Heart left ventricle (tissue), 13 donors: ENCODE data around the gene NPTX1.

Source experiments
- POLR2A ChIP-seq, 2 donors: fragments of 450-650 bp; IDR thresholded peaks; one replicate each; pipeline ENCODE4 v1.6.1; 2017; ENCODE audit warnings: antibody characterized with exemption in 2 of 2, mild to moderate bottlenecking in 2 of 2, moderate library complexity in 2 of 2
- TF ChIP-seq, protein P1 (sequence below), 12 donors: fragments of 200-600 bp; sonication (generic) in 4 of 12; IDR thresholded peaks; one replicate each; pipeline versions ENCODE4 v1.5.0 to v1.8.0; 2018 to 2022; ENCODE audit warnings: antibody characterized with exemption in 12 of 12, mild to moderate bottlenecking in 5 of 12
- donor health status: ischemic (EF 13 %, LVEDD 7.1; RV severe dilation, severe dysfunction).
- donor health status: DM: no; HTN: yes; CAD: no.
- donor health status: DM: no; HTN: no; CAD: no.
- donor health status: ischemic (EF 25% LVEDD 6.9; RV normal size, moderate dysfunction).
- donor health status: ischemic (EF 25% LVEDD 5.7; RV mildly dilated, moderate dysfunction).
- donor health status: ischemic (EF 35%, LVEDD 5.7; RV mildly dilated, moderate dysfunction).
- donor health status: nonischemic (EF 11% LVEDD 7.7; RV severe dilation, severe dysfunction).
- donor health status: DM: yes; HTN: yes; CAD: no.
- donor health status: PGD.
- donor health status: ischemic (EF 29% LVEDD 5.4; RV normal size, mild dysfunction).
- donor health status: nonischemic (EF 23%, LVEDD 6.1; RV moderate dilation, normal function).

DNA sequence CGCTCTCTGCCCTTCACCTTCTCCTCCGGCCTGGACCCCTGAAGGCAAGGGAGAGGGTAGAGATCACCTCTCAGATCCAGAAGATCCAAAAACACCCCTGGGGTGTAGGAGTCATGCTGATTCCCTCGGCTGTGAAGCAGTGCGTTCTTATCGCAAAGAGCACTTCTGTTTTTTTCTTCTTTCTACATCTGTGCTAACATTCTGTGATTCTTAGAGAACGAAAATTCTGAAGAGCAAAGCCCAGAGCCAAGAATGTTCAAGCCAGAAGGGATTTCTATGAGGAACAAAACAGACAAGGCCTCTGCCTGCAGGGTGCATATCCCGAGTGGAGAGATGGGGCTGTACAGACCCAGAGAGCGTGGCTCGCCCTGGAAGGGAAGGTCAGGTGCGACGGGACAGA, 17.2 kb downstream of the NPTX1 start:
- TF ChIP-seq, protein P1, sequence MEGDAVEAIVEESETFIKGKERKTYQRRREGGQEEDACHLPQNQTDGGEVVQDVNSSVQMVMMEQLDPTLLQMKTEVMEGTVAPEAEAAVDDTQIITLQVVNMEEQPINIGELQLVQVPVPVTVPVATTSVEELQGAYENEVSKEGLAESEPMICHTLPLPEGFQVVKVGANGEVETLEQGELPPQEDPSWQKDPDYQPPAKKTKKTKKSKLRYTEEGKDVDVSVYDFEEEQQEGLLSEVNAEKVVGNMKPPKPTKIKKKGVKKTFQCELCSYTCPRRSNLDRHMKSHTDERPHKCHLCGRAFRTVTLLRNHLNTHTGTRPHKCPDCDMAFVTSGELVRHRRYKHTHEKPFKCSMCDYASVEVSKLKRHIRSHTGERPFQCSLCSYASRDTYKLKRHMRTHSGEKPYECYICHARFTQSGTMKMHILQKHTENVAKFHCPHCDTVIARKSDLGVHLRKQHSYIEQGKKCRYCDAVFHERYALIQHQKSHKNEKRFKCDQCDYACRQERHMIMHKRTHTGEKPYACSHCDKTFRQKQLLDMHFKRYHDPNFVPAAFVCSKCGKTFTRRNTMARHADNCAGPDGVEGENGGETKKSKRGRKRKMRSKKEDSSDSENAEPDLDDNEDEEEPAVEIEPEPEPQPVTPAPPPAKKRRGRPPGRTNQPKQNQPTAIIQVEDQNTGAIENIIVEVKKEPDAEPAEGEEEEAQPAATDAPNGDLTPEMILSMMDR (IDR thresholded peaks at IDR 0.05), result no peak
- TF ChIP-seq POLR2A (IDR thresholded peaks at IDR 0.05), result no peak
